Posterior vena cava (tissue), 2 donors: ENCODE results near the gene TBC1D3B. TPM values are rescaled to one million over a fixed set of nuclear protein-coding genes. Genes with fewer than 3 reads are reported as not detected.
"Not testable (repeated sequence)": the region's sequence is repeated elsewhere in the genome, so short reads cannot be mapped to it uniquely, and the experiment has no call there.

ENCODE experiments used
- DNase-seq: peaks from one replicate; pipeline ENCODE4 v3.0.0-alpha.2; 2020; ENCODE audit warnings: low spot score
- intact Hi-C, 2 donors: fragments of 100-400 bp; cut with DNase I; formaldehyde crosslinking; loops; one replicate each; pipeline versions ENCODE4 v1.14.1 to v1.14.2; 2022 to 2023
- long read RNA-seq, 2 donors: library from polyadenylated mRNA; unstranded; transcript quantifications; one replicate each; pipeline ENCODE4 v2.0.0, GENCODE V29; 2020 to 2021
- total RNA-seq, 2 donors: library from RNA; stranded (reverse); fragmentation: NEBNext Ultra II Directional; extraction: Animal tissue kit (Norgen Biotek cat#: 25700); gene quantifications; one replicate each; pipeline ENCODE4 v1.2.1, GENCODE V29; 2021
- donor health status: DM: yes; HTN: yes; CAD: no.
- donor health status: DM: yes; HTN: yes; CAD: no.

The TBC1D3B gene
- 1 to 10 TPM; 2.9 to 3.8 TPM for total RNA-seq
- long read RNA-seq, donor 1: 0 reads
- long read RNA-seq, donor 2: 0 reads

DNA sequence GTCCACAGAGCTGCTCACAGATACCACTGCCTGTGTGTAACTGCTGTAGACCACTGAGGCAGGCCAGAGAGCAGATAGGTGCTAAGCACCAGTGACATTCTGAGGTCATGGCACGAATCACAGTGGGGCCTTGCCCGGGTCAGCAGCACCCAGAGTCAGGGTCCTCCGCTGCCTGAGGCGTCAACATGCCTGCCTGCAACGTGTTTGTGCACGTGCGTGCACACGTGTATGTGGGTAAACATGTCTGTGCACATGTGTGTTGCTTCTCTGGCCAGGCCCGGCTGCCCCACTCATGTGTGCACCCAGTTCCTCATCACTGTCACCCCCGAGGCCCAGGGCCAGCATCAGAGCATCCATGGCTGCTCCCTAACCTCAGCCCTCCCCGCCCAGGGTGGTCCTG, at the start of gene TBC1D3B:
TBC1D3B (minus strand) TSS at position 101 of the 400 bp plus-strand sequence. CDS start 1,586 bp downstream, outside the sequence.
- DNase-seq, intact Hi-C loops: not testable (repeated sequence)

DNA sequence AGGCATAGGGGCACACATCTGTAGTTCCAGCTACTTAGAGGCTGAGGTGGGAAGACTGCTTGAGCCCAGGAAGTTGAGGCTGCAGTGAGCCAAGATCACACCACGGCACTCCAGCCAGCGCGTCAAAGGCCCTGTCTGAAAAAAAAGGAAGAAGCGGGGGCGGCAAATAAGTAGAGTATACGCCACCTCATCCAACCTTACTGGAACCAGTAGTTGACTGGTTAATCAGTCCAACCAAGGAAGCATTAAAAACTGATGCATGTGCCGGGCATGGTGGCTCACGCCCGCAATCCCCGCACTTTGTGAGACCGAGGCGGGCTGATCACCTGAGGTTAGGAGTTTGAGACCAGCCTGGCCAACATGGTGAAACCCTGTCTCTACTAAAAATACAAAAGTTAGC, 46.5 kb upstream of the TBC1D3B start:
- DNase-seq, intact Hi-C loops: not testable (repeated sequence)

DNA sequence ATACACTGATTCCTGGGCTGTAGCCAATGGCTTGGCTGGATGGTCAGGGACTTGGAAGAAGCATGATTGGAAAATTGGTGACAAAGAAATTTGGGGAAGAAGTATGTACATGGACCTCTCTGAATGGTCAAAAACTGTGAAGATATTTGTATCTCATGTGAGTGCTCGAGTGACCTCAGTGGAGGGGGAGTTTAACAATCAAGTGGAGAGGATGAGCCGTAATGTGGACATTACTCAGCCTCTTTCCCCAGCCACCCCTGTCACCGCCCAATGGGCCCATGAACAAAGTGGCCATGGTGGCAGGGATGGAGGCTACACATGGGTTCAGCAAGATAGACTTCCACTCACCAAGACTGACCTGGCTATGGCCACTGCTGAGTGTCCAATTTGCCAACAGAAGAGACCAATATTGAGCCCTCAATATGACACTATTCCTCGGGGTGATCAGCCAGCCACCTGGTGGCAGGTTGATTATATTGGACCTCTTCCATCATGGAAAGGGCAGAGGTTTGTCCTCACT, 45.2 kb upstream of the TBC1D3B start:
- intact Hi-C loops, DNase-seq: not testable (repeated sequence)

DNA sequence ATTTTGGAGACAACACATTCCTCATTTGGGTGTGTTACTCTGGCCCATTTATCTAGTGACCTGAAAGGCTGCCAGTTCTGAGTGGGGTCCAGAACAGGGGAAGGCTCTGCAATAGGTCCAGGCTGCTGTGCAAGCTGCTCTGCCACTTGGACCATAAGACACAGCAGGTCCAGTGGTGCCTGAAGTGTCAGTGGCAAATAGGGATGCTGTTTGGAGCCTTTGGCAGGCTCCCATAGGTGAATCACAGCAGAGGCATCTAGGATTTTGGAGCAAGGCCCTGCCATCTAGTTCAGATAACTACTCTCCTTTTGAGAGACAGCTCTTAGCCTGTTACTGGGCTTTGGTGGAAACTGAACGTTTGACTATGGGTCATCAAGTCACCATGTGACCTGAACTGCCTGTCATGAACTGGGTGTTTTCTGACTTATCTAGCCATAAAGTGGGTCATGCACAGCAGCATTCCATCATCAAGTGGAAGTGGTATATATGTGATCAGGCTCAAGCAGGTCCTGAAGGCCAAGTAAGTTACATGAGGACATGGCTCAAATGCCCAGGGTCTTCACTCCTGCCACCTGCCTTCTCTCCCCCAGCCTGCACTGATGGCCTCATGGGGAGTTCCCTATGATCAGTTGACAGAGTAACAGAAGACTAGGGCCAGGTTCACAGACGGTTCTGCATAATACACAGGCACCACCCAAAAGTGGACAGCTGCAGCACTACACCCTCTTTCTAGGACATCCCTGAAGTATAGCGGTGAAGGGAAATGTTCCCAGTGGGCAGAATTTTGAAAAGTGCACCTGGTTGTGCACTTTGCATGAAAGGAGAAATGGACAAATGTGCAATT, 44.5 kb upstream of the TBC1D3B start:
- DNase-seq, intact Hi-C loops: not testable (repeated sequence)

DNA sequence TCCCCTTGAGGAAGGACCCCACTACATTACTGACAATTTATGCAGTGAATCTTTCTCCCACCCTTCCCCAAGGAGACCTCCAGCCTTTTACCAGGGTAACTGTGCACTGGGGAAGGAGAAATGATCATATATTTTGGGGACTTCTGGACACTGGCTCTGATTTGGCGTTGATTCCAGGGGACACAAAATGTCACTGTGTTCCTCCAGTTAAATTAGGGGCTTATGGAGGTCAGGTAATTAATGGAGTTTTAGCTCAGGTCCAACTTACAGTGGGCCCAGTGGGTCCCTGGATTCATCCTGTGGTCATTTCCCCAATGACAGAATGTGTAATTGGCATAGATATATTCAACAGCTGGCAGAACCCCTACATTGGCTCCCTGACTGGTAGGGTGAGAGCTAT, 43.1 kb upstream of the TBC1D3B start:
- intact Hi-C loops, DNase-seq: not testable (repeated sequence)

DNA sequence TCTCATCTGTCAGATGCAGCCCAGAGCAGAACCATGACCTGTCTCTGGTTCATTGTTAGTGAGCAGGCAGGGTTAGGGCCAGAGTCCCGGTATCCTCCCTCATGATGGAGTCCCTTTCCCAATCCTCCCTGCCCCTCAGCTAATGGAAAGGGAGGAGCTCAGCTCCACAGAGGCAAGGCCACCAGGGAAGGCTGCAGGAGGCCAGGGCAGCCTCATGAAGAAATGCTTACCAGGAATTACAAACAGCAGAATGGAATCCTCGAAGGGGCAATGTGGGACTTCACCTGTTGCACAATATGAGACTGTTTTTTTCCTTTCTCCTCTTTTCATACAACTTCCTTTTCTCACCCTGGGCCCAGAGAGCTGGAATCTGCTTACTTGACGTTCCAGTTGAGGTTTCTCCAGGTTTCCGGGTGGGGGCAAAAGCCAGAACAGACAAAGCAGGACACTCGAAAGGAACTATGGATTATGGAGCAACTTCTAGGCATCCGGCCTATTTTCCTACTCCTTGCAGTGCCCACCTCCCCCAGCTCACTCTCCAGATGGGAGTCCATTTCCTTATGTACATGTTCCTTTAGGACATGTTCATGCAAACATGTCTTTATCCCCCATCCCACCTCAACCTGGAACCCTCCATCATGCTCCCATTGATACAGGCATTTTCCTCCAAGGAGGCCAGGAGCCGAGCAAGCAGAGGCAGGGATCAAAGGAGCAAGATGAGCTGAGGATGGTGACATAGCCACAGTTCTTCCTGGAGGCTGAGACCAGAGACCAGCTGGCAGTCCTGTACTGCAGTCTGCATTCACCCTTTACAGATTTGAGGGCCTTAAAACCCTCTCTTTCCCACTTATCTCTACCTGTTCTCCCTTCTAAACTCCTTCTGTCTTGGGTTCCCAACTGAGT, 39.2 kb upstream of the TBC1D3B start:
- DNase-seq, intact Hi-C loops: not testable (repeated sequence)

DNA sequence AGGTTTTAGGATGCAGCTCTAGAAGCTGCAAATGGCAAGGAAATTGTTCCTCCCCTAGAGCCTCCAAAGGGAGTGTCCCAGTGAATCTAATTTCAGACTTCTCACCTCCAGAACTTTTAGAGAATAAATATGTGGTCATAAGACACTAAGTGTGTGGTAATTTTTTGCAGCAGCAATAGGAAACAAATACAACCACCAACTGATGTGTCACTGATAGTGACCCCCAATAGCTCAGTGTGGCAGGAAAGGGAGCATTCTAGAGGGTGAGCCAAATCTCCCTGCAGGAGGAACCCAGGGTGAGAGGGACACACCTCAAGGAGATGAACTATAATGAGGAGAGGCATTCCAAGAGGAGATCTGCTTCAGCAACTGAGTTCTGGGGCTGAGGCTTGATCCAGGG, 38.5 kb upstream of the TBC1D3B start:
- DNase-seq: no peak
- intact Hi-C loops: no loop called here

DNA sequence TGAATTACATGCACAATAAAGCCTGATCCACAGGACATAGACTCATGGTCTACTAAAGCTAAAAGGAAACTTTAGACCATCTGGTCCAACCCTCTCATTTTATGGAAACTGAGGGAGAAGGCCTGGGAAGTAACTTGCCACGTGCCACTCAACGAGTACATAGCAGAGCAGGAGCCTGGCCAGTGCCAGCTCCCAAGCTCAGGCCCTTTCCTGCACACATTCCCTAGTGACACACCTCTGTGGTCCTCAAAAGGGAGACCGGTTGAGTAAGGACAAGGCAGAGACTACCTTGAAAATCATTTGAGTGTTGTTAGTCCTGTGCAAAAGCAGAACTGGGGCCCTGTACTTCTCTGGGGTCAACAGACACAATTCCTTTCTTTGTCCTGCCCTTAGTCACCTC, 37.3 kb upstream of the TBC1D3B start:
- intact Hi-C loops: no loop called here
- no peak for DNase-seq

DNA sequence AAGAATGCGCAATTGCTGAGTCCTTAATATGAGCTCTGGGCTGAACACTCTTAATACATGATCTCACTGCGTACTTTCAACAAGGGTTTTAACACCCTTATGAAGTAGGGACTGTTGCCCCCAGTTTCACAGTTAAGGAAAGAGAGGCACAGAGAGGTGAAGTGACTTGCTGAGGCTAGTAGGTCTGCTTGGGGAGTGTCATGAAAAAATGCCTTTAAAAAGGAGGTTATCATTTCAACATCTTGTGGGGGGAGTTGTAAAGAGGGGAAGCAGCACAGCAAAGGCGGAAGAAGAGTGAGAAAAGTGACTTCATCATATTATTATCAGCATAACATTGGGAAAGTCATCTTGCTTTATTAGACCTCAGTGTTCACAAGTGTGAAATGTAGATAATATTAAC, 36.5 kb upstream of the TBC1D3B start:
- intact Hi-C loops: no loop called here
- DNase-seq: no peak

DNA sequence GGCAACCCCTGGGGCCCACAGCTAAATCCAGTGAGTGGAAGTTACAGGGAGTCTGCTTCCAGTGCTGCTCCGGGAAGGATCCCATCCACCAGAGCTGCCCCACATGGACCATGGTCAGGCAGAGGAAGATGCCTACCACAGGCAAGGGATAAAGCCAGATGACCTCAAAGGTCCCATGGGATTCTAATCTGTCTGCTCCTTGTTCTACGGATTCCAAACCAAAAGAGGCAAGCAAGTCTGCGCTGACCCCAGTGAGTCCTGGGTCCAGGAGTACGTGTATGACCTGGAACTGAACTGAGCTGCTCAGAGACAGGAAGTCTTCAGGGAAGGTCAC, 35.8 kb upstream of the TBC1D3B start:
- no peak for DNase-seq
- intact Hi-C loops: no loop called here

DNA sequence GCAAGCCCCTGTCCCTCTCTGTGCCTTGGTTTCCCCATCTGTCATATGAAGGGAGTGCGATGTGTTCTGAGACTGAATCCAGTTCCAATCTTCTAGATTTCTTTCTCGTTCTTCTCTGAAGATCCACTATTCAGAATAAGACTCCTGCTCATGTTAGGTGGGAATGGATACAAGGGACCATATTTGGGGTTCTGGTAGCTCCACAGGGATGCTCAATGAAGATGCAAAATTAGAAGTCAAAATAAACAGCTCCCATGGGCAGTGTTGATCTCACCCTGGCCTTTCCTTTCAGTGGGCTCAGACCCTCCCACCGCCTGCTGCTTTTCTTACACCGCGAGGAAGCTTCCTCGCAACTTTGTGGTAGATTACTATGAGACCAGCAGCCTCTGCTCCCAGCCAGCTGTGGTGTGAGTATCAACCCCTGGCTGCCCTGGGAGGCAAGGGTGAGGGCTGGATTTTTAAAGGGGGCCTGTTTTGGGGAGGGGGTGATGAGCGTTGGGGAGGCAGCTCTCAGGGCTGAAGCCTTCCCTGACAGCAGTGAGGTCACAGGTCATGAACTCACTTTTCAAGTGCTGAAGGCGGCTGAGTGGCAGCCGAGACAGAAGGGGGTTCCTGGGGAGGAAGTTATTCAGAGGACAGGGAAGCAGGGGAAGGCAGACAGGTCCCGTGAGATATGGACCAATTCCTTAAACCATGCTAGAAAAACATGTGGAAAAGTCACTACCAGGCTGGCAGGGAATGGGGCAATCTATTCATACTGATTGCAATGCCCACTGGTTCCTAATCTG, 35.2 kb upstream of the TBC1D3B start:
- intact Hi-C loops, DNase-seq: not testable (repeated sequence)

DNA sequence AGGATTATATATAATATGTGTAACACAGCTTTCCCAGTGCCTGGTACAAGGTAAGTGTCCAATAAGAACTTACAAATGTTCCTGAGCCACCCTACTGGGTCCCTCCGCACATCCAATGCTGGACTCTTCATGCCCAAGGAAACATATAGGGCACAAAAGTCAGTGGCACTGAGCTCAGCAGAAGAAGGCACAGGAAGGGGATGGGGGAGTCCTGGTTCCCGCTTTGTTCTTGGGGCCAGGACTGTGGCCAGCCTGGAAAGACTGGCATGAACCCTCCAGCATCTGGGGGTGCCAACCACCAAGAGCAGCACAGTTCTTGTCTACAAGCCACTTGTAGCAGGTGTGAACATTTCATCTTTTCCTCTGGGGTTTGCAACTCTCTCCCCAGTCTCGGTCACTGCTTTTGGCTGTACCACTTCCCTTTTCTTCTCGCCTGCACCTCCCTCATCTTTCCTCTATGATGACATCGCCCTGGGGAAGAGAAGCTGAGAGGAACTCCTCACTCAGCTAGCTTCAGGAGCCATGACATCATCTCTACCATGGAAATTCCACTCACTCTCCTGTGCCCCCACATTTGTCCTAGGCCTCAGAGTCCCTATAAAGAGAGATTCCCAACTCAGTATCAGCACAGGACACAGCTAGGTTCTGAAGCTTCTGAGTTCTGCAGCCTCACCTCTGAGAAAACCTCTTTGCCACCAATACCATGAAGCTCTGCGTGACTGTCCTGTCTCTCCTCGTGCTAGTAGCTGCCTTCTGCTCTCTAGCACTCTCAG, 34.2 kb upstream of the TBC1D3B start, which contains the start of gene CCL4L2:
CCL4L2 (plus strand) TSS at position 625 of the 773 bp plus-strand sequence.
- DNase-seq, intact Hi-C loops: not testable (repeated sequence)

DNA sequence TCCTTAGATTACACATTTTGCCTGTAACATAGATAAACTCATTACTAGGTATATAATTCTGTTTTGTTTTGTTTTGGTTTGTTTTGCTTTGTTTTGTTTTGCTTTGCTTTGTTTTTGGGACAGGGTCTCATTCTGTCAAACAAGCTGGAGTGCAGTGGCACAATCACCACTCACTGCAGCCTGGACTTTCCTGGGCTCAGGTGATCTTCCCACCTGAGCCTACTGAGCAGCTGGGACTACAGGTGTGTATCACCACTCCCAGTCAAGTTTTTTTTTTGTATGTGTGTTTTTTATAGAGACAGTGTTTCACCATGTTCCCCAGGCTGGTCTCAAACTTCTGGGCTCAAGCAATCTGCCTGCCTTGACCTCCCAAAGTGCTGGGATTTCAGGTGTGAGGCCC, 33.1 kb upstream of the TBC1D3B start:
- intact Hi-C loops: no loop called here
- DNase-seq: no peak

DNA sequence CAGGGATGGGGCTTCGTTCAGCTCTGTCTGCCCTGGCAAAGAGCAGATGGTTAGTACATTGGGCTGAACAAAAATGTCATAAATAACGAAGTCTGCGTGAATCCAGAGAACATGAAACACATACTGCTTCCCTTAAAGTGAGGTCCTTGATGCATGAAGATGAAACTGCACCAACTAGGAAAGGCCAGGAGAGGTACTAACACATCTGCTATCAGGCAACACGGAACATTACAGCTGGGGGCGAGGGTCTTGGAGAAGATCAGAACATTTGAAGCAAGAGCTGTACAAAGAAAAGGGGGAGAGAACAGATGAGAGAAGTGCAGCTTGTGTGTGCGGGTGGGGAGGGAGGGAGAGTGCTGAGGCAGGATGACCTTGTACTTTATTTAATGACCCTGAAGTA, 30.9 kb upstream of the TBC1D3B start:
- peak; percentile 37 for DNase-seq
- intact Hi-C loops: not testable (repeated sequence)

DNA sequence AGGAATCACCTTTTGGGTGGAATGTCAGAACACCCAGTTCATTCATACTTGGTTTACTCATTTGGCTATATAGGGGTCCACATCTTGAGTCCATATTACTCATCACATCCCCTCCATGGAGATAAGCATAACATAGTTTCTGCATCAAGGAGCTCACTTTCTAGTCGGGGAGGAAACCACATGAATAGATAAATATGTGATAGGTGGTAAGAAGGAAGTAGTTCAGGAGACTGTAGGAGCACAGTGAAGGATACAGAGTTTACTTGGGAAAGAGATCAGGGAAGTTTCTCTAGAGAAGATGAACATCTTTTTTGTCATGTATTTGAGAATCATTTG, 30.0 kb upstream of the TBC1D3B start:
- intact Hi-C loops, DNase-seq: not testable (repeated sequence)

DNA sequence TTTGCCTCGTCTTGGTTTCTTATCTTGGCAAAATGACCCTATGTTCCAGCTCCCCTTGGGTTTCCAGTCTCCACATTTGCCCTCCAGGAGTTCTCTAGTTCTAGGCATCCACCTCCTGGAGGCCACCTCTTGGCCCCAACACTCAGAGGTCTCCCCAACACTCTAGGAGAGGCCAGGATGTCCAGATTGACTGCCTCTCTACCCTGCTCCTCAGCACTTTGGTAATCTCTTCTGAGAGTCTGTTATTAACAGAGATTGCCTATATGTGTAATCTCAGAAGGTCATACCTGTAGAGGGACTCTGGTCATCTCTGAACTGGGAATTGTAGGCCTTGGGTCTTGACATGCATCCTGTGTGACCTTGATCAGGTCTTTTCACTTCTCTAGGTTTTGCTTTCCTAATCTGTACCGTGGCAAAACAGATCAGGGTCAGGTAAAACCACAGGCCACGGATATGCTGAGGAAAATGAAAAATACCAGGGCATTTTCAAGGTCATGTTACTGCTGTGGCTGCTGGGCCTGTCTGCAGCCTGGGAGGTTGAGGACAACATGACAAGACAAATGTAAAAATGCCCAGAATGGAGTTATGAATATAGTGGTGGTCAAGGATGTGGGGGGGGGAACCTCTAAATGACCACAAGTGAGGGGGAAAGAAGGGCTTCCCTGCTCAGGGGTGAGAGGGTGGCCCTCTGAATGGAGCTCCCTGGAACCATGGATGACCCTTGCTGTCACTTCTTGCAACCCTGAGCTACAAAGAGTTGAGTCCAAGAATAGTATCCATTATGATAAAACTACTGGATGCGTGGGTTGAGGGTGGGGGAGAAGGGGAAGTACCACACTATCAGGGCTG, 29.4 kb upstream of the TBC1D3B start:
- intact Hi-C loops: no loop called here
- no peak for DNase-seq

DNA sequence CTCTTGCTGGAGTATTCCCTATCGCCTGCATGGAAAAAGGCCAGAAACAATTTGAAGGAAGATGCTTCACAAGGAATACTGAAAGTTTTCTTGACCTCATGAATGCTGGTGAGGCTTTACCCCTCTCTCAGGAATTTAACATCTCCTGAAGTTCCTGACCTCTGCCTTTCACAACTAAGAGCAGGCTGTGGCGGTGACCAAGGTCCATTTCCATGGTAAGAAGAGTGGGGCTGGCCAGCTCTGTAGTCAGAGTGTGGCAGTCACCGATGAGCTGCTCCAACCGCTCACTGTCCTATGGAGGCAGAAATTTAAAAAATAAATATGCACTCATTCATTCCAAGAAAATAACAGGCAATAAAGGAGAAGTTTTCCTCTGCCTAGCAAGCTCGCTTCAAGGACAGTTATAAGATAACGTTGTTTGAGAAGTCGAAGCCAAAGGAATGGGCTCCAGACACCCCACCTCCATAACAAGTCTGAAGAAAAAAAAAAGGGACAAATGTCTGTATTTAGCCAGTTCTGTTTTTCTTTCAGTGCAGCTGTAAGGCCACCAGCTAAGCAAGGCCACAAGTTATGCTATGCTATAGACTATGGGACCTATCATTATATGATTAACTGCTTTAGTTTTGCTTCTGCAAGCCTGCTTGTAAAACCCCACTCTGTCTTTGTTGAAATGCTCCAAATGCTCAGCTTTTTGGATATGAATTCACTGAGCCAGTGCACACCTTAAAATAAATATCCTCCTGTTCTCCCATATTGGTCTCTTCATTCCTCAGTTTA, 28.5 kb upstream of the TBC1D3B start:
- DNase-seq: no peak
- intact Hi-C loops: no loop called here
